ENCODE data around the gene ACTMAP. TPM values are rescaled to one million over a fixed set of nuclear protein-coding genes. Genes with fewer than 3 reads are reported as not detected.

Gene ACTMAP
- total and polyA plus RNA-seq, 9 of the 15 experiments (the other 6 are each of a cell fraction or from before 2014, with no cell fraction given) = 1.7 to 16.6 (median 4.9) TPM

GRCh38 chr19:40716482-40717324, 33.6 kb downstream of the ACTMAP start, which contains the start of the genes COQ8B and ITPKC (continued):
- TF ChIP-seq TOE1 (IDR thresholded peaks at IDR 0.05; ENCODE audit: borderline replicate concordance) (peak; percentile 79; the same call in 1 of the 2 replicates), TOE1 (CRISPR knock-in tag; IDR thresholded peaks at IDR 0.05; ENCODE audit: borderline replicate concordance, low read depth) (no peak), TFAM (CRISPR knock-in tag; conservative IDR thresholded peaks at IDR 0.05) (no peak), ZNF57 (CRISPR knock-in tag; IDR thresholded peaks at IDR 0.05) (no peak), JUND (IDR thresholded peaks at IDR 0.05; ENCODE audit: borderline replicate concordance, low read depth, low read length) (peak; percentile 39), JUND (tag; IDR thresholded peaks at IDR 0.05; ENCODE audit: borderline replicate concordance, low read depth, low read length) (no peak), POLR2H (tag; IDR thresholded peaks at IDR 0.05; ENCODE audit: low read depth) (no peak), POLR3G (IDR thresholded peaks at IDR 0.05; ENCODE audit: extremely low read depth, insufficient read length, insufficient replicate concordance) (no peak), NKRF (IDR thresholded peaks at IDR 0.05; ENCODE audit: borderline replicate concordance) (peak; percentile 81; the same call in 1 of the 2 replicates)

Measured in K562 (cell line).